ENCODE results near the gene ZNF785. TPM values are rescaled to one million over a fixed set of nuclear protein-coding genes. Genes with fewer than 3 reads are reported as not detected.

The ZNF785 gene
- total and polyA plus RNA-seq, 2 experiments from 2014 or later = 4.9 to 7.1 TPM

DNA sequence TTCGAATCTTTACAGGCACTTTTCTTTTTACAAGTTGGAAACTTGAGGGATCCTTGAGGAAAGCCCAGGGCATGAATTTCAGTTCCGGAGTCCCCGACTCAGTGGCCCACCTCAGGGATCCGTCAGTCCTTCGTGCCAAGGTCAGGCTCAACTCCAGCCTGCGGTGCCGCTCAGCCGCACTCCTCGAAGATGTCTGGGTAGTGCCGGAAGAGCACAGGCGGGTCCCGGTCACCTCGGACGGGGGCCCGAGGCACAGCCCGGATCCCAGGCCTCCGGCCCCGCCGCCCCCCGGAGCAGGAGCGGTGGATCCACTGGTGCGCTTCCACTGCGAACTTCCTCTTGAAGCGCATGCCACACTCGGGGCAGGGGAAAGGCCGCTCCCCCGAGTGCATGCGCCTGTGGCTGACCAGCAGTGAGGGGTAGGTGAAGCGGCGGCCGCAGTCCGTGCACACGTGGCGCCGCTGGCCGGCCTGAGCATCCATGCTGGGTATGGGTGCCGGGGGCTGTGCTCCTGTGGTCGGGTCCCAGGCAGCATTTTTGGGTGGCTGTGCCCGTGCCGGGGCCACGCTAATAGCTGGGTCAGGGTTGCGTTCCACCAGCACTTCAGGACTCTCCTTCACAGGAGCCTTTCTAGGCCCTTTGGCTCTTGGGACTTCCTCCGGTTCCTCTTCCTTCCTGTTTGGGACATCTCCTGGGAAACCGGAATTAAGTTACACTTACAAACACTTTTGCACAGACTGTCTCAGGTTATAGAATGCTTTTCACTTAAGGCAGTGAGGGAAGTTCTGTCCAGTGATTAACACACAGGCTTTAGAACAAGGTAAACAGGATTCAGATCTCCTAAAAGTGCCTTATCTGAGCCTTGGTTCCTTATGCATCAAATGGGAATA lies 15.5 kb downstream of the ZNF785 start:
- Histone ChIP-seq H3F3A (replicated peaks; ENCODE audit: low read depth) (0 out of 2 replicates have a peak, but pooled peaks cover 12% of the 10 kb centered on the region), H3K4me2 (peak overlapping the region; percentile 70; the same call in 1 of the 2 replicates), H3K27ac (ENCODE audit: low read depth) (no peak overlapping the region), H3K27me3 (ENCODE audit: insufficient read depth) (no peaks in the 10 kb centered on the region), H2AFZ (peak overlapping the region; percentile 86; the same call in 1 of the 2 replicates), H3K79me2 (replicated peaks; ENCODE audit: insufficient read depth) (no peaks in the 10 kb centered on the region), H4K20me1 (replicated peaks; ENCODE audit: insufficient read depth) (no peaks in the 10 kb centered on the region; the same call in 1 of the 2 replicates), H3K4me3 (no peak overlapping the region), H3K4me1 (ENCODE audit: insufficient read depth) (peaks cover 18% of the 10 kb centered on the region), H3K36me3 (ENCODE audit: insufficient read depth) (no peaks in the 10 kb centered on the region), H3K9me2 (ENCODE audit: insufficient read depth) (no peaks in the 10 kb centered on the region)
- DNase-seq (ENCODE audit: low spot score) (peak; percentile 16), ATAC-seq (no peak)
- H3K27me3 Mint-ChIP-seq (ENCODE audit: insufficient read depth, low read depth, poor library complexity) = peaks cover 7% of the 10 kb centered on the region
- H3K4me3 Mint-ChIP-seq = peak overlapping the region; percentile 96
- no peak overlapping the region for H3K27ac Mint-ChIP-seq
- peaks cover 17% of the 10 kb centered on the region for H3K4me1 Mint-ChIP-seq
- H3K36me3 Mint-ChIP-seq (ENCODE audit: low read depth) = no peaks in the 10 kb centered on the region
- TF ChIP-seq, protein P1, sequence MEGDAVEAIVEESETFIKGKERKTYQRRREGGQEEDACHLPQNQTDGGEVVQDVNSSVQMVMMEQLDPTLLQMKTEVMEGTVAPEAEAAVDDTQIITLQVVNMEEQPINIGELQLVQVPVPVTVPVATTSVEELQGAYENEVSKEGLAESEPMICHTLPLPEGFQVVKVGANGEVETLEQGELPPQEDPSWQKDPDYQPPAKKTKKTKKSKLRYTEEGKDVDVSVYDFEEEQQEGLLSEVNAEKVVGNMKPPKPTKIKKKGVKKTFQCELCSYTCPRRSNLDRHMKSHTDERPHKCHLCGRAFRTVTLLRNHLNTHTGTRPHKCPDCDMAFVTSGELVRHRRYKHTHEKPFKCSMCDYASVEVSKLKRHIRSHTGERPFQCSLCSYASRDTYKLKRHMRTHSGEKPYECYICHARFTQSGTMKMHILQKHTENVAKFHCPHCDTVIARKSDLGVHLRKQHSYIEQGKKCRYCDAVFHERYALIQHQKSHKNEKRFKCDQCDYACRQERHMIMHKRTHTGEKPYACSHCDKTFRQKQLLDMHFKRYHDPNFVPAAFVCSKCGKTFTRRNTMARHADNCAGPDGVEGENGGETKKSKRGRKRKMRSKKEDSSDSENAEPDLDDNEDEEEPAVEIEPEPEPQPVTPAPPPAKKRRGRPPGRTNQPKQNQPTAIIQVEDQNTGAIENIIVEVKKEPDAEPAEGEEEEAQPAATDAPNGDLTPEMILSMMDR (conservative IDR thresholded peaks at IDR 0.05; ENCODE audit: low read depth in 2 of 2) = no peak
- TF ChIP-seq NANOG (IDR thresholded peaks at IDR 0.05; ENCODE audit: borderline replicate concordance) (no peak), POLR2AphosphoS5 (IDR thresholded peaks at IDR 0.05; ENCODE audit: low read depth) (no peak), CREB1 (CRISPR knock-in tag; IDR thresholded peaks at IDR 0.05; ENCODE audit: low read depth) (no peak), ZNF331 (CRISPR knock-in tag; IDR thresholded peaks at IDR 0.05; ENCODE audit: low read depth) (no peak), STAT1 (IDR thresholded peaks at IDR 0.05; ENCODE audit: unreplicated experiment) (no peak), EZH2phosphoT487 (IDR thresholded peaks at IDR 0.05; ENCODE audit: unreplicated experiment) (no peak), EZH2 (IDR thresholded peaks at IDR 0.05; ENCODE audit: low read depth, unreplicated experiment) (no peak), JUNB (IDR thresholded peaks at IDR 0.05; ENCODE audit: unreplicated experiment) (no peak)
- TF ChIP-seq, protein P2, sequence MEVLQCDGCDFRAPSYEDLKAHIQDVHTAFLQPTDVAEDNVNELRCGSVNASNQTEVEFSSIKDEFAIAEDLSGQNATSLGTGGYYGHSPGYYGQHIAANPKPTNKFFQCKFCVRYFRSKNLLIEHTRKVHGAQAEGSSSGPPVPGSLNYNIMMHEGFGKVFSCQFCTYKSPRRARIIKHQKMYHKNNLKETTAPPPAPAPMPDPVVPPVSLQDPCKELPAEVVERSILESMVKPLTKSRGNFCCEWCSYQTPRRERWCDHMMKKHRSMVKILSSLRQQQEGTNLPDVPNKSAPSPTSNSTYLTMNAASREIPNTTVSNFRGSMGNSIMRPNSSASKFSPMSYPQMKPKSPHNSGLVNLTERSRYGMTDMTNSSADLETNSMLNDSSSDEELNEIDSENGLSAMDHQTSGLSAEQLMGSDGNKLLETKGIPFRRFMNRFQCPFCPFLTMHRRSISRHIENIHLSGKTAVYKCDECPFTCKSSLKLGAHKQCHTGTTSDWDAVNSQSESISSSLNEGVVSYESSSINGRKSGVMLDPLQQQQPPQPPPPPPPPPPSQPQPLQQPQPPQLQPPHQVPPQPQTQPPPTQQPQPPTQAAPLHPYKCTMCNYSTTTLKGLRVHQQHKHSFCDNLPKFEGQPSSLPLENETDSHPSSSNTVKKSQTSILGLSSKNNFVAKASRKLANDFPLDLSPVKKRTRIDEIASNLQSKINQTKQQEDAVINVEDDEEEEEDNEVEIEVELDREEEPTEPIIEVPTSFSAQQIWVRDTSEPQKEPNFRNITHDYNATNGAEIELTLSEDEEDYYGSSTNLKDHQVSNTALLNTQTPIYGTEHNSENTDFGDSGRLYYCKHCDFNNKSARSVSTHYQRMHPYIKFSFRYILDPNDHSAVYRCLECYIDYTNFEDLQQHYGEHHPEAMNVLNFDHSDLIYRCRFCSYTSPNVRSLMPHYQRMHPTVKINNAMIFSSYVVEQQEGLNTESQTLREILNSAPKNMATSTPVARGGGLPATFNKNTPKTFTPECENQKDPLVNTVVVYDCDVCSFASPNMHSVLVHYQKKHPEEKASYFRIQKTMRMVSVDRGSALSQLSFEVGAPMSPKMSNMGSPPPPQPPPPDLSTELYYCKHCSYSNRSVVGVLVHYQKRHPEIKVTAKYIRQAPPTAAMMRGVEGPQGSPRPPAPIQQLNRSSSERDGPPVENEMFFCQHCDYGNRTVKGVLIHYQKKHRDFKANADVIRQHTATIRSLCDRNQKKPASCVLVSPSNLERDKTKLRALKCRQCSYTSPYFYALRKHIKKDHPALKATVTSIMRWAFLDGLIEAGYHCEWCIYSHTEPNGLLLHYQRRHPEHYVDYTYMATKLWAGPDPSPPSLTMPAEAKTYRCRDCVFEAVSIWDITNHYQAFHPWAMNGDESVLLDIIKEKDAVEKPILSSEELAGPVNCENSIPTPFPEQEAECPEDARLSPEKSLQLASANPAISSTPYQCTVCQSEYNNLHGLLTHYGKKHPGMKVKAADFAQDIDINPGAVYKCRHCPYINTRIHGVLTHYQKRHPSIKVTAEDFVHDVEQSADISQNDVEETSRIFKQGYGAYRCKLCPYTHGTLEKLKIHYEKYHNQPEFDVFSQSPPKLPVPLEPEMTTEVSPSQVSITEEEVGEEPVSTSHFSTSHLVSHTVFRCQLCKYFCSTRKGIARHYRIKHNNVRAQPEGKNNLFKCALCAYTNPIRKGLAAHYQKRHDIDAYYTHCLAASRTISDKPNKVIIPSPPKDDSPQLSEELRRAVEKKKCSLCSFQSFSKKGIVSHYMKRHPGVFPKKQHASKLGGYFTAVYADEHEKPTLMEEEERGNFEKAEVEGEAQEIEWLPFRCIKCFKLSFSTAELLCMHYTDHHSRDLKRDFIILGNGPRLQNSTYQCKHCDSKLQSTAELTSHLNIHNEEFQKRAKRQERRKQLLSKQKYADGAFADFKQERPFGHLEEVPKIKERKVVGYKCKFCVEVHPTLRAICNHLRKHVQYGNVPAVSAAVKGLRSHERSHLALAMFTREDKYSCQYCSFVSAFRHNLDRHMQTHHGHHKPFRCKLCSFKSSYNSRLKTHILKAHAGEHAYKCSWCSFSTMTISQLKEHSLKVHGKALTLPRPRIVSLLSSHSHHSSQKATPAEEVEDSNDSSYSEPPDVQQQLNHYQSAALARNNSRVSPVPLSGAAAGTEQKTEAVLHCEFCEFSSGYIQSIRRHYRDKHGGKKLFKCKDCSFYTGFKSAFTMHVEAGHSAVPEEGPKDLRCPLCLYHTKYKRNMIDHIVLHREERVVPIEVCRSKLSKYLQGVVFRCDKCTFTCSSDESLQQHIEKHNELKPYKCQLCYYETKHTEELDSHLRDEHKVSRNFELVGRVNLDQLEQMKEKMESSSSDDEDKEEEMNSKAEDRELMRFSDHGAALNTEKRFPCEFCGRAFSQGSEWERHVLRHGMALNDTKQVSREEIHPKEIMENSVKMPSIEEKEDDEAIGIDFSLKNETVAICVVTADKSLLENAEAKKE (CRISPR knock-in tag; IDR thresholded peaks at IDR 0.05) = no peak
- TF ChIP-seq, protein P3, sequence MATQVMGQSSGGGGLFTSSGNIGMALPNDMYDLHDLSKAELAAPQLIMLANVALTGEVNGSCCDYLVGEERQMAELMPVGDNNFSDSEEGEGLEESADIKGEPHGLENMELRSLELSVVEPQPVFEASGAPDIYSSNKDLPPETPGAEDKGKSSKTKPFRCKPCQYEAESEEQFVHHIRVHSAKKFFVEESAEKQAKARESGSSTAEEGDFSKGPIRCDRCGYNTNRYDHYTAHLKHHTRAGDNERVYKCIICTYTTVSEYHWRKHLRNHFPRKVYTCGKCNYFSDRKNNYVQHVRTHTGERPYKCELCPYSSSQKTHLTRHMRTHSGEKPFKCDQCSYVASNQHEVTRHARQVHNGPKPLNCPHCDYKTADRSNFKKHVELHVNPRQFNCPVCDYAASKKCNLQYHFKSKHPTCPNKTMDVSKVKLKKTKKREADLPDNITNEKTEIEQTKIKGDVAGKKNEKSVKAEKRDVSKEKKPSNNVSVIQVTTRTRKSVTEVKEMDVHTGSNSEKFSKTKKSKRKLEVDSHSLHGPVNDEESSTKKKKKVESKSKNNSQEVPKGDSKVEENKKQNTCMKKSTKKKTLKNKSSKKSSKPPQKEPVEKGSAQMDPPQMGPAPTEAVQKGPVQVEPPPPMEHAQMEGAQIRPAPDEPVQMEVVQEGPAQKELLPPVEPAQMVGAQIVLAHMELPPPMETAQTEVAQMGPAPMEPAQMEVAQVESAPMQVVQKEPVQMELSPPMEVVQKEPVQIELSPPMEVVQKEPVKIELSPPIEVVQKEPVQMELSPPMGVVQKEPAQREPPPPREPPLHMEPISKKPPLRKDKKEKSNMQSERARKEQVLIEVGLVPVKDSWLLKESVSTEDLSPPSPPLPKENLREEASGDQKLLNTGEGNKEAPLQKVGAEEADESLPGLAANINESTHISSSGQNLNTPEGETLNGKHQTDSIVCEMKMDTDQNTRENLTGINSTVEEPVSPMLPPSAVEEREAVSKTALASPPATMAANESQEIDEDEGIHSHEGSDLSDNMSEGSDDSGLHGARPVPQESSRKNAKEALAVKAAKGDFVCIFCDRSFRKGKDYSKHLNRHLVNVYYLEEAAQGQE (IDR thresholded peaks at IDR 0.05; ENCODE audit: unreplicated experiment) = no peak
- TF ChIP-seq, protein P4, sequence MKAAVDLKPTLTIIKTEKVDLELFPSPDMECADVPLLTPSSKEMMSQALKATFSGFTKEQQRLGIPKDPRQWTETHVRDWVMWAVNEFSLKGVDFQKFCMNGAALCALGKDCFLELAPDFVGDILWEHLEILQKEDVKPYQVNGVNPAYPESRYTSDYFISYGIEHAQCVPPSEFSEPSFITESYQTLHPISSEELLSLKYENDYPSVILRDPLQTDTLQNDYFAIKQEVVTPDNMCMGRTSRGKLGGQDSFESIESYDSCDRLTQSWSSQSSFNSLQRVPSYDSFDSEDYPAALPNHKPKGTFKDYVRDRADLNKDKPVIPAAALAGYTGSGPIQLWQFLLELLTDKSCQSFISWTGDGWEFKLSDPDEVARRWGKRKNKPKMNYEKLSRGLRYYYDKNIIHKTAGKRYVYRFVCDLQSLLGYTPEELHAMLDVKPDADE (IDR thresholded peaks at IDR 0.05) = no peak
- H3K9me3 Mint-ChIP-seq = no peaks in the 10 kb centered on the region; the same call in 2 of the 3 replicates
